Gastroesophageal sphincter (tissue), 4 donors: ENCODE measurements around the gene GALR3. TPM values are rescaled to one million over a fixed set of nuclear protein-coding genes. Genes with fewer than 3 reads are reported as not detected.
A peak's percentile ranks its signal among the peaks of the same experiment; 100 is the strongest.

Experiments
- ATAC-seq: fragments of 150-250 bp; one replicate; pipeline ENCODE4 v1.9.1; 2016; ENCODE audit warnings: mild to moderate bottlenecking, moderate library complexity
- H3K27ac ChIP-seq, 4 donors: fragments of 200-600 bp; sonication (generic) in 3 of 4; 1 replicate in 3 of 4; 2 replicates in 1 of 4; pipeline ENCODE4 v1.5.1; 2016 to 2019
- H3K27me3 ChIP-seq: fragments of 200-600 bp; sonication (generic); one replicate; pipeline ENCODE4 v1.5.1; 2019
- H3K36me3 ChIP-seq, 2 donors: fragments of 200-600 bp; sonication (generic); one replicate each; pipeline ENCODE4 v1.5.1; 2019; ENCODE audit warnings: control low read depth in 1 of 2
- H3K4me1 ChIP-seq, 3 donors: fragments of 200-600 bp; sonication (generic); 1 replicate in 2 of 3; 2 replicates in 1 of 3; pipeline ENCODE4 v1.5.1; 2016 to 2019; ENCODE audit warnings: control low read depth in 2 of 3
- H3K4me3 ChIP-seq, 2 donors: fragments of 200-600 bp; sonication (generic); one replicate each; pipeline ENCODE4 v1.5.1; 2019; ENCODE audit warnings: mild to moderate bottlenecking in 1 of 2, moderate library complexity in 1 of 2
- H3K9me3 ChIP-seq, 3 donors: fragments of 200-600 bp; sonication (generic); one replicate each; pipeline ENCODE4 v1.5.1; 2017 to 2019; ENCODE audit warnings: control low read depth in 2 of 3
- EP300 ChIP-seq: sonication (generic); formaldehyde crosslinking; IDR thresholded peaks from one replicate; pipeline ENCODE4 v1.6.1; 2017; ENCODE audit warnings: antibody characterized with exemption, mild to moderate bottlenecking
- POLR2A ChIP-seq, 2 donors: fragments of 450-650 bp; IDR thresholded peaks; one replicate each; pipeline ENCODE4 v1.6.1; 2017; ENCODE audit warnings: antibody characterized with exemption in 2 of 2, mild to moderate bottlenecking in 2 of 2, moderate library complexity in 1 of 2
- POLR2AphosphoS5 ChIP-seq: sonication (generic); formaldehyde crosslinking; IDR thresholded peaks from one replicate; pipeline ENCODE4 v1.6.1; 2017; ENCODE audit warnings: antibody characterized with exemption
- WGBS, 2 donors: methylation state at CpG; one replicate each; pipeline ENCODE4 v1.1.5; 2018; ENCODE audit warnings: low coverage in 1 of 2; 5-methylcytosine and 5-hydroxymethylcytosine counted together
- total RNA-seq, 4 donors: library from RNA; depleted of rRNA; stranded (reverse); fragments of >200 nt; gene quantifications; one replicate each; pipeline ENCODE4 v1.1.0, GENCODE V29; 2016
- TF ChIP-seq, protein P1 (sequence below), 4 experiments: fragments of 200-600 bp in 2 of 4; fragments of 450-650 bp in 2 of 4; sonication (generic) in 1 of 4; IDR thresholded peaks; one replicate each; pipeline ENCODE4 v1.5.1; 2017 to 2019; ENCODE audit warnings: antibody characterized with exemption in 4 of 4, mild to moderate bottlenecking in 2 of 4, moderate library complexity in 2 of 4

The GALR3 gene, protein sequence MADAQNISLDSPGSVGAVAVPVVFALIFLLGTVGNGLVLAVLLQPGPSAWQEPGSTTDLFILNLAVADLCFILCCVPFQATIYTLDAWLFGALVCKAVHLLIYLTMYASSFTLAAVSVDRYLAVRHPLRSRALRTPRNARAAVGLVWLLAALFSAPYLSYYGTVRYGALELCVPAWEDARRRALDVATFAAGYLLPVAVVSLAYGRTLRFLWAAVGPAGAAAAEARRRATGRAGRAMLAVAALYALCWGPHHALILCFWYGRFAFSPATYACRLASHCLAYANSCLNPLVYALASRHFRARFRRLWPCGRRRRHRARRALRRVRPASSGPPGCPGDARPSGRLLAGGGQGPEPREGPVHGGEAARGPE
- not detected for total RNA-seq

DNA sequence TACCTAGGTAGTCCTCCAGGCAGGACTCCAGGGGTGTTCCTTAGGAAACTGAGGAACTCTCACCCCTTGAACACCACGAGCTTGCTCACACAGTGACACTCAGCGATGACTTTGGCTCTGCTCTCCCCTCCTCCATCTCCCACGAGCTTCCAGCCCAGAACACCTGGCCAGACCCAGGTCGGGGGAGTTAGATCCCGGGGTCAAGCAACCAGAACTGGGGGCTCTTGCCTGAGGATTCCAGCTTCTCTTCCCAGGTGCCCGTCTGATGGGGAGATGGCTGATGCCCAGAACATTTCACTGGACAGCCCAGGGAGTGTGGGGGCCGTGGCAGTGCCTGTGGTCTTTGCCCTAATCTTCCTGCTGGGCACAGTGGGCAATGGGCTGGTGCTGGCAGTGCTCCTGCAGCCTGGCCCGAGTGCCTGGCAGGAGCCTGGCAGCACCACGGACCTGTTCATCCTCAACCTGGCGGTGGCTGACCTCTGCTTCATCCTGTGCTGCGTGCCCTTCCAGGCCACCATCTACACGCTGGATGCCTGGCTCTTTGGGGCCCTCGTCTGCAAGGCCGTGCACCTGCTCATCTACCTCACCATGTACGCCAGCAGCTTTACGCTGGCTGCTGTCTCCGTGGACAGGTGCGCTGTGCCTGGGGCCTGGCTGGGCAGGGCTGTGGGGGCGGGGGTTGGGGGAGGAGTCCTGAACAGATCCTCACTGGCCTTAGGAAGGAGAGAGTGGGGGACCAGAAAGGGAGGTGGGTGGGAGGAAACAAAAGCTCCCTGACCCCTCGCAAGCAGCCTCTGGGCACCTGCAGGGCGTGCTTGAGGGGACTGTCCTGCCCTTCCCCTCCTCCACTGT, at the start of gene GALR3:
Gene GALR3, plus strand, starts transcription at position 249 of the 852 bp plus-strand sequence. Its CDS starts 25 bp downstream, at position 274.
- no peak for ATAC-seq

DNA sequence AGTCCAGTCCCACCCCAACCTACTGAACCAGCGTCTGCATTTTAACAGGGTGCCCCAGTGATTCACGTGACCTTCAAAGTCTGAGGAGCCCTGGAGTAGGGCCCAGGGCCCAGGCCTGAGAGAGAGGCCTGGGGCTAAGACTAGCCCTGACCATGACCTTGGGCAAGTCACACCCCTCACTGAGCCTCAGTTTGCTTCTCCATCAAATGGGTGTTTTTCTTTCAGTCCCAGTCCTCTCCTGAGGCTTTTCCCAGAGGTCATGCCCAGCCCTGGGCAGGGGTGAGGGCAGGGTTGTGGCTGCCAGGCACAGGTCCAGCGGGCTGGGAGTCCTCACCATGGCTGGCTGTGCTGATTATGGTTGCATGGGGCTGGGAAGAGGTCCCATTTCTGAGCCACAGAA, 48.5 kb upstream of the GALR3 start:
- ATAC-seq, result no peak
- no peak overlapping the region for H3K27ac ChIP-seq
- no peaks in the 10 kb centered on the region for H3K9me3 ChIP-seq
- H3K4me3 ChIP-seq, result no peak overlapping the region
- peaks cover 0 to 13% (median 7%) of the 10 kb centered on the region in 3 donors for H3K4me1 ChIP-seq
- WGBS, 2 donors, result no CpG with 5 or more reads among the region's 3 CpGs
- H3K36me3 ChIP-seq, result peaks cover 0 to 54% of the 10 kb centered on the region in 2 donors
- TF ChIP-seq EP300 (no peak), POLR2AphosphoS5 (no peak), POLR2A (IDR thresholded peaks at IDR 0.05) (no peak)
- TF ChIP-seq, protein P1, sequence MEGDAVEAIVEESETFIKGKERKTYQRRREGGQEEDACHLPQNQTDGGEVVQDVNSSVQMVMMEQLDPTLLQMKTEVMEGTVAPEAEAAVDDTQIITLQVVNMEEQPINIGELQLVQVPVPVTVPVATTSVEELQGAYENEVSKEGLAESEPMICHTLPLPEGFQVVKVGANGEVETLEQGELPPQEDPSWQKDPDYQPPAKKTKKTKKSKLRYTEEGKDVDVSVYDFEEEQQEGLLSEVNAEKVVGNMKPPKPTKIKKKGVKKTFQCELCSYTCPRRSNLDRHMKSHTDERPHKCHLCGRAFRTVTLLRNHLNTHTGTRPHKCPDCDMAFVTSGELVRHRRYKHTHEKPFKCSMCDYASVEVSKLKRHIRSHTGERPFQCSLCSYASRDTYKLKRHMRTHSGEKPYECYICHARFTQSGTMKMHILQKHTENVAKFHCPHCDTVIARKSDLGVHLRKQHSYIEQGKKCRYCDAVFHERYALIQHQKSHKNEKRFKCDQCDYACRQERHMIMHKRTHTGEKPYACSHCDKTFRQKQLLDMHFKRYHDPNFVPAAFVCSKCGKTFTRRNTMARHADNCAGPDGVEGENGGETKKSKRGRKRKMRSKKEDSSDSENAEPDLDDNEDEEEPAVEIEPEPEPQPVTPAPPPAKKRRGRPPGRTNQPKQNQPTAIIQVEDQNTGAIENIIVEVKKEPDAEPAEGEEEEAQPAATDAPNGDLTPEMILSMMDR (IDR thresholded peaks at IDR 0.05), result no peak
- H3K27me3 ChIP-seq, result no peaks in the 10 kb centered on the region

More for the DNA sequence above, at the start of gene GALR3:
- Histone ChIP-seq H3K4me1 (peaks cover 0 to 47% (median 8%) of the 10 kb centered on the region in 3 donors), H3K9me3 (no peaks in the 10 kb centered on the region), H3K27ac (no peak within 1 kb of the TSS), H3K36me3 (peaks cover 0 to 1% of the 10 kb centered on the region in 2 donors), H3K4me3 (no peak within 1 kb of the TSS), H3K27me3 (peaks cover 63% of the 10 kb centered on the region)
- WGBS, 2 donors, result 21 to 63% methylated on average over 2 to 3 of the region's 21 CpGs
- TF ChIP-seq POLR2A (IDR thresholded peaks at IDR 0.05), result no peak
- no peak for TF ChIP-seq EP300
- TF ChIP-seq POLR2AphosphoS5, result no peak
- TF ChIP-seq, protein P1 (IDR thresholded peaks at IDR 0.05), result no peak

DNA sequence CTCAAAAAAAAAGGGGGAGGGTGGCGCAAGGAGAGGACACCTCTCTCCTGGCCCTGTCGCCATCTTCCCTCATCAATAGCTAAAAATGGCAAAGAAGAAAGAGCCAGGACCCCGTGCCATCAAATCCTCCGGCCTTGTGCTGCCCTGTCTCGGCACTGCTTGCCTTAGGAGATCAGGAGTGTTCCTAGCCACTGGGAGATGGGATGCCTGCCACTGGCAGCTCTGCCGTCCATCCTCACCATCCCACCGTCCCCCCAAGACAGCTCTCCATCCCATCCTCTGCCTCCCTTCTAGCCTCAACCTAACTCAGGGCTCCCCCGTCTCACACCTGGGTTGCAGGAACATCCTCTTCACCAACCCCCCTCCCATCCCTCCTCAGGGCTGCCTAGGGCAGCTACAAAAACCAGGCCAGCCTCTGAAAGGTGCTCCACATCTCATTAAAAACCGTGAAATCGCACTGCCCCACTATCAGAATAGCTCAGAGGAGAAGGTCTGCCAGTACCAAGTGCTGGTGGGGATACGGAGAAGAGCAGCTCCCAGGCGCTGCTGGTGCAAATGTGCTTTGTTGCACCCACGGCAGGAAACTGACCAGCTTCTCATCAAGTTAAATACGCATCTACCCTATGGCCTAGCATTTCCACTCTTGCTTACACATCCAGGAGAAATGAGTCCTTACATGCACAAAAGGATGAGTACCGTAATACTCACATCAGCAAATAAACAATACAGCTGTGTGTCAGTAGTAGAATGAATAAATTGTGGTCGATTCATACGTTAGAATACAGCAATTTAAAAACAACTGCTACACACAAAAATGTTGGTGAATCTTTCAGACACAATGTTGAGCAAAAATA, 47.2 kb upstream of the GALR3 start:
- WGBS, 2 donors, result 77% methylated on average over 7 to 13 of the region's 17 CpGs
- H3K27ac ChIP-seq, result peak overlapping the region in 2 of 4 donors; percentile 4 to 35
- TF ChIP-seq EP300 (no peak), POLR2AphosphoS5 (no peak), POLR2A (IDR thresholded peaks at IDR 0.05) (no peak)
- TF ChIP-seq, protein P1 (IDR thresholded peaks at IDR 0.05), result no peak
- no peak overlapping the region for H3K4me3 ChIP-seq
- peaks cover 0 to 13% (median 7%) of the 10 kb centered on the region in 3 donors for H3K4me1 ChIP-seq
- H3K36me3 ChIP-seq, result peaks cover 0 to 41% of the 10 kb centered on the region in 2 donors
- ATAC-seq, result no peak
- H3K27me3 ChIP-seq, result no peaks in the 10 kb centered on the region
- H3K9me3 ChIP-seq, result no peaks in the 10 kb centered on the region

DNA sequence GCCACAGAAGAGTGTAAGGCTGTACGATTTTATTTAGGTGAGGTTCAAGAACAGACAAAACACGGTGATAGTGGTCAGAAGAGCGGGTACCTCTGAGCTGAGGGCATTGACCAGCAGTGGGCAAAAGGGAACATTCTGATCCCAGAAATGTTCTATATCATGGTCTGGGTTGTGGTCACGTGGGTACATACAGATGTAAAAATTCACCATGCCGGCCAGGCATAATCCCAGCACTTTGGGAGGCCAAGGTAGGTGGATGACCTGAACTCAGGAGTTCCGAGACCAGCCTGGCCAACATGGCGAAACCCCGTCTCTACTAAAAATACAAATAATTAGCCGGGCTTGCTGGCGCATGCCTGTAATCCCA, 46.6 kb upstream of the GALR3 start:
- Histone ChIP-seq H3K9me3 (no peaks in the 10 kb centered on the region), H3K27me3 (no peaks in the 10 kb centered on the region), H3K4me3 (no peak overlapping the region), H3K36me3 (peaks cover 0 to 35% of the 10 kb centered on the region in 2 donors), H3K4me1 (peaks cover 0 to 13% (median 7%) of the 10 kb centered on the region in 3 donors), H3K27ac (peak overlapping the region in 3 of 4 donors; percentile 4 to 53 (median 35))
- ATAC-seq, result no peak
- TF ChIP-seq POLR2A (IDR thresholded peaks at IDR 0.05), result no peak
- no peak for TF ChIP-seq POLR2AphosphoS5
- TF ChIP-seq, protein P1 (IDR thresholded peaks at IDR 0.05), result no peak
- TF ChIP-seq EP300, result no peak
- 54 to 74% methylated on average over 5 to 7 of the region's 10 CpGs for WGBS, 2 donors
